ENCODE results near the gene ERF.

GRCh38 chr19:42270346-42271044 is 15.6 kb upstream of the ERF start:
- no peak for TF ChIP-seq TP53 (CRISPR knock-in tag; IDR thresholded peaks at IDR 0.05)
- peak; percentile 60 for TF ChIP-seq POLR2A (IDR thresholded peaks at IDR 0.05; ENCODE audit: low read length)
- TF ChIP-seq REST (IDR thresholded peaks at IDR 0.05): no peak
- no peak for TF ChIP-seq RAD21 (conservative IDR thresholded peaks at IDR 0.05 in 1 of 2, IDR thresholded peaks at IDR 0.05 in 1 of 2)
- TF ChIP-seq RCOR1 (IDR thresholded peaks at IDR 0.05; ENCODE audit: low read depth, low read length): no peak
- TF ChIP-seq CTCF (IDR thresholded peaks at IDR 0.05): no peak
- no peak for TF ChIP-seq BCL3 (IDR thresholded peaks at IDR 0.05)
- no peak for TF ChIP-seq RNF2 (IDR thresholded peaks at IDR 0.05; ENCODE audit: borderline replicate concordance, low read depth)
- no peak for TF ChIP-seq EP300 (IDR thresholded peaks at IDR 0.05)
- TF ChIP-seq RFX5 (IDR thresholded peaks at IDR 0.05): no peak
- peak; percentile 54 for TF ChIP-seq MAX (IDR thresholded peaks at IDR 0.05)

All from A549 (cell line).